ENCODE results near the gene DOCK7. TPM values are rescaled to one million over a fixed set of nuclear protein-coding genes. Genes with fewer than 3 reads are reported as not detected.

The DOCK7 gene
- polyA plus RNA-seq, 1 of the 3 experiments (the other 2 are of a cell fraction) = 27.6 TPM

DNA sequence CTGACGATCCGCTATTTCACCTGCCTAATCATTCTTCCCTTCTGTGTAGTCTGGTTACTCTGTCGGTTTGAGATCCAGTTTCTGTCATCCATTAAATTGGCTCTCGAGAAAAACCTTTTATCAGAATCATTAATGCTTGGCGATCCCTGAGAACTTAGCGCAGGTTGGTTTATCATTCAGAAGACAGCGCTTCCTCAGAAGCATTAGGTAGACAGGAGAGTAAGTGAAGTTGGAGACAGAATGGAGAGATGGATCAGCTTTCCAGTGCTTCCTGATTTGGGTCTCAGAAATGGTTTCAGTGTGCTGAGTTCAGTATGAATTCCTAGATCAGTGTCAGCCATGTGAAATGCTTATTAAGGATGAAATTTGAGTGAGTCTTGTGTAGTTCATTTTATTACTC lies 250.0 kb downstream of the DOCK7 start:
- WGBS (ENCODE audit: low lambda C conversion rate) = 2% methylated on average over 7 of the region's 7 CpGs
- Histone ChIP-seq H3F3A (replicated peaks; ENCODE audit: insufficient read depth) (peaks cover 27% of the 10 kb centered on the region), H3K4me2 (peak overlapping the region; percentile 86), H3K4me1 (ENCODE audit: control insufficient read depth in 1 of 2, insufficient read depth in 2 of 2, low read depth in 1 of 2, low read length in 1 of 2) (peaks cover 3 to 13% of the 10 kb centered on the region in 2 experiments; a peak in 3 of 4 replicates), H3K36me3 (replicated peaks in 1 of 2; ENCODE audit: control insufficient read depth in 1 of 2, insufficient read depth in 2 of 2, low read length in 1 of 2) (peaks cover 22 to 32% of the 10 kb centered on the region in 2 experiments), H2AFZ (ENCODE audit: low read depth) (peak overlapping the region; percentile 56; the same call in 1 of the 2 replicates), H3K9me3 (no peaks in the 10 kb centered on the region), H3K27me3 (ENCODE audit: insufficient read depth) (no peaks in the 10 kb centered on the region), H3K27ac (ENCODE audit: low read depth in 2 of 2, low read length in 1 of 2) (peak overlapping the region; percentile 39 to 97; a peak in 3 of 4 replicates), H3K4me3 (ENCODE audit: low read depth in 2 of 2, low read length in 1 of 2) (peak overlapping the region; percentile 94 to 96), H3K9ac (peak overlapping the region; percentile 99), H3K9me2 (no peaks in the 10 kb centered on the region), H4K20me1 (ENCODE audit: insufficient read depth) (peaks cover 25% of the 10 kb centered on the region; the same call in 1 of the 2 replicates), H3K79me2 (ENCODE audit: insufficient read depth) (peaks cover 63% of the 10 kb centered on the region)
- ChIA-PET CTCF (interaction anchor here (1.4 to 2.1 kb wide), 4 partner anchors 9 to 308 kb away, joined by 3 to 11 read pairs (median 6); no protein-coding TSS in a partner anchor), POLR2A (interaction anchor here (1.1 kb wide), 1 partner anchor 262 kb away, joined by 3 read pairs; no protein-coding TSS in a partner anchor)
- DNase-seq = no peak
- TF ChIP-seq TAF1 (IDR thresholded peaks at IDR 0.05; ENCODE audit: borderline replicate concordance, low read depth, low read length) (no peak), POLR2AphosphoS5 (IDR thresholded peaks at IDR 0.05; ENCODE audit: low read depth, low read length) (0 out of 2 replicates have a peak, but pooled peaks have one; percentile 11)

DNA sequence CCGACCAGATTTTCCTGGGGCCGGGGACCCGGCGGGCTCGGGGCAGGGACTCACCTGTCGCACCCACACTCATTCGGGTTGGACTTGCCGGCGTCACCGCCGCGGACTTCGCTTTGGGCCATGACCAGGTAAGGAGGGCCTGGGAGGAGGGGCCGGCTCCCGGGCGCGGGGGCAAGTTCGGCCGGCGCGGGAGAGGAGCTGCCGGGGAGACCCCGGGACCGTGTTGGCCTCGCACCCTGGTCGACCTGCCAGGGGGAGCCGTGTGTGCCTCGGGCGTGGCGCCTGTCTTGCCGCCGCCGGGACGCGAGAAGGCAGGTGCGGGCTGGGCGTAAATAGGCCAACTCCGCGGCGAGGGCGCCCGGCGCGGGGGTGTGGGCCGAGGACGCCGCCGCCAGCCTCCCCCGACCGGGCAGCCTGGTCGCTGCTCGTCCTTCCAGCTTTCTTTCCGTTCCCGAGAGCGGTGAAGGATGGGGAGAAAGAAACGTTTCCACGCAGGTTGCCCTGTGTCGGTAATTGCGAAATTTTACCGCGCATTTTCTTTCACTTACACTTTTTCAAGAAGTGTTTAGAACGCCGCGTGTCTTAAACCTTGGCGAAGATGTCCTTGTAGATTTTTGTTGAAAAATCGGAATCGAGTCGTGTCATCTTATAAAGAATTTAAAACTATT lies 250.8 kb downstream of the DOCK7 start:
- Histone ChIP-seq H3K9ac (peak overlapping the region; percentile 99), H2AFZ (ENCODE audit: low read depth) (peak overlapping the region; percentile 56), H3K9me2 (no peaks in the 10 kb centered on the region), H3F3A (replicated peaks; ENCODE audit: insufficient read depth) (peaks cover 27% of the 10 kb centered on the region), H3K4me2 (peak overlapping the region; percentile 86), H3K4me3 (ENCODE audit: low read depth in 2 of 2, low read length in 1 of 2) (peak overlapping the region; percentile 94 to 96), H3K27ac (ENCODE audit: low read depth in 2 of 2, low read length in 1 of 2) (peak overlapping the region; percentile 97 to 100), H3K79me2 (ENCODE audit: insufficient read depth) (peaks cover 56% of the 10 kb centered on the region), H3K27me3 (ENCODE audit: insufficient read depth) (no peaks in the 10 kb centered on the region), H3K36me3 (replicated peaks in 1 of 2; ENCODE audit: control insufficient read depth in 1 of 2, insufficient read depth in 2 of 2, low read length in 1 of 2) (peaks cover 19 to 25% of the 10 kb centered on the region in 2 experiments), H3K9me3 (no peaks in the 10 kb centered on the region), H3K4me1 (ENCODE audit: control insufficient read depth in 1 of 2, insufficient read depth in 2 of 2, low read depth in 1 of 2, low read length in 1 of 2) (peaks cover 3 to 13% of the 10 kb centered on the region in 2 experiments; a peak in 3 of 4 replicates), H4K20me1 (ENCODE audit: insufficient read depth) (peaks cover 25% of the 10 kb centered on the region; the same call in 1 of the 2 replicates)
- ChIA-PET CTCF (interaction anchor here (1.4 to 2.1 kb wide), 3 partner anchors 10 to 309 kb away, joined by 4 to 11 read pairs (median 9); no protein-coding TSS in a partner anchor), POLR2A (interaction anchor here (1.1 kb wide), 1 partner anchor 262 kb away, joined by 3 read pairs; no protein-coding TSS in a partner anchor)
- no peak for DNase-seq
- under 1% methylated on average over 48 of the region's 68 CpGs for WGBS (ENCODE audit: low lambda C conversion rate)
- TF ChIP-seq NFIC (IDR thresholded peaks at IDR 0.05; ENCODE audit: borderline replicate concordance) = 0 out of 2 replicates have a peak, but pooled peaks have one; percentile 2
- TF ChIP-seq, protein P1, sequence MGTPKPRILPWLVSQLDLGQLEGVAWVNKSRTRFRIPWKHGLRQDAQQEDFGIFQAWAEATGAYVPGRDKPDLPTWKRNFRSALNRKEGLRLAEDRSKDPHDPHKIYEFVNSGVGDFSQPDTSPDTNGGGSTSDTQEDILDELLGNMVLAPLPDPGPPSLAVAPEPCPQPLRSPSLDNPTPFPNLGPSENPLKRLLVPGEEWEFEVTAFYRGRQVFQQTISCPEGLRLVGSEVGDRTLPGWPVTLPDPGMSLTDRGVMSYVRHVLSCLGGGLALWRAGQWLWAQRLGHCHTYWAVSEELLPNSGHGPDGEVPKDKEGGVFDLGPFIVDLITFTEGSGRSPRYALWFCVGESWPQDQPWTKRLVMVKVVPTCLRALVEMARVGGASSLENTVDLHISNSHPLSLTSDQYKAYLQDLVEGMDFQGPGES (IDR thresholded peaks at IDR 0.05; ENCODE audit: low read depth, low read length) = no peak
- no peak for TF ChIP-seq RXRA (IDR thresholded peaks at IDR 0.05; ENCODE audit: borderline replicate concordance, low read depth)
- TF ChIP-seq RAD21 (IDR thresholded peaks at IDR 0.05; ENCODE audit: low read length) = no peak

All from SK-N-SH (cell line).